SU-DHL-6 (cell line): ENCODE measurements around the gene LRRC43.

ENCODE experiments used
- H2AFZ ChIP-seq: fragments of 200-600 bp; sonication (generic); 2 replicates; pipeline ENCODE4 v1.6.1; 2014; ENCODE audit warnings: low read depth, mild to moderate bottlenecking, moderate library complexity, mixed read lengths, antibody characterized with exemption, low read length; ENCODE audit not compliant: severe bottlenecking
- H3F3A ChIP-seq: fragments of 200-600 bp; shearing (Covaris generic); 2 replicates; pipeline ENCODE4 v1.6.0; 2016; ENCODE audit warnings: antibody characterized with exemption, mild to moderate bottlenecking; ENCODE audit not compliant: insufficient read depth
- H3K27ac ChIP-seq: fragments of 200-600 bp; sonication (generic); 2 replicates; pipeline ENCODE4 v1.5.1; 2016; ENCODE audit warnings: low read depth, mild to moderate bottlenecking, low read length, moderate library complexity, mixed read lengths
- H3K27me3 ChIP-seq: fragments of 200-600 bp; sonication (generic), shearing (Covaris generic); 2 replicates; pipeline ENCODE4 v1.6.0; 2014; ENCODE audit warnings: mild to moderate bottlenecking, low read length
- H3K36me3 ChIP-seq: fragments of 200-600 bp; sonication (generic); 2 replicates; pipeline ENCODE4 v1.6.1; 2014; ENCODE audit warnings: mild to moderate bottlenecking, low read length, mixed read lengths
- H3K4me2 ChIP-seq: fragments of 300-600, 200-600 bp; shearing (Covaris generic), sonication (generic); 2 replicates; pipeline ENCODE4 v1.6.0; 2014; ENCODE audit warnings: low read length, low read depth, mild to moderate bottlenecking; ENCODE audit not compliant: poor library complexity, severe bottlenecking
- H3K4me3 ChIP-seq: fragments of 200-600 bp; sonication (generic); 2 replicates; pipeline ENCODE4 v1.5.1; 2014; ENCODE audit warnings: antibody characterized with exemption, low read length, mild to moderate bottlenecking, mixed read lengths; ENCODE audit not compliant: insufficient read depth, poor library complexity, severe bottlenecking
- H3K79me2 ChIP-seq: fragments of 200-600 bp; sonication (generic); 2 replicates; pipeline ENCODE4 v1.6.1; 2014; ENCODE audit warnings: mild to moderate bottlenecking, low read length, moderate library complexity; ENCODE audit not compliant: insufficient read depth
- H3K9ac ChIP-seq: fragments of 200-600 bp; sonication (generic); 2 replicates; pipeline ENCODE4 v1.7.0; 2014; ENCODE audit warnings: mild to moderate bottlenecking, low read length
- H3K9me2 ChIP-seq: fragments of 200-600 bp; sonication (generic); replicated peaks from 2 replicates; pipeline ENCODE4 v1.6.1; 2014; ENCODE audit warnings: low read length; ENCODE audit not compliant: insufficient read depth
- H3K9me3 ChIP-seq: fragments of 200-600 bp; sonication (generic); 2 replicates; pipeline ENCODE4 v1.6.1; 2014; ENCODE audit warnings: low read length, mixed read lengths; ENCODE audit not compliant: insufficient read depth
- H4K20me1 ChIP-seq: fragments of 200-600 bp; sonication (generic); 2 replicates; pipeline ENCODE4 v1.6.1; 2014; ENCODE audit warnings: low read depth, mild to moderate bottlenecking, antibody characterized with exemption, low read length, moderate library complexity, mixed read lengths
- EZH2phosphoT487 ChIP-seq: fragments of 200-600 bp; sonication (generic), shearing (Covaris generic); conservative IDR thresholded peaks from 2 replicates; pipeline ENCODE4 v1.6.1; 2018; ENCODE audit warnings: mild to moderate bottlenecking, antibody characterized with exemption, low read length, moderate library complexity, mixed read lengths
- TF ChIP-seq, protein P1 (sequence below): fragments of 200-600 bp; sonication (generic); IDR thresholded peaks from one replicate; pipeline ENCODE4 v1.5.1; 2017; ENCODE audit warnings: antibody characterized with exemption, mild to moderate bottlenecking, low read length, moderate library complexity; ENCODE audit not compliant: insufficient read depth, poor library complexity, severe bottlenecking

Gene LRRC43

DNA sequence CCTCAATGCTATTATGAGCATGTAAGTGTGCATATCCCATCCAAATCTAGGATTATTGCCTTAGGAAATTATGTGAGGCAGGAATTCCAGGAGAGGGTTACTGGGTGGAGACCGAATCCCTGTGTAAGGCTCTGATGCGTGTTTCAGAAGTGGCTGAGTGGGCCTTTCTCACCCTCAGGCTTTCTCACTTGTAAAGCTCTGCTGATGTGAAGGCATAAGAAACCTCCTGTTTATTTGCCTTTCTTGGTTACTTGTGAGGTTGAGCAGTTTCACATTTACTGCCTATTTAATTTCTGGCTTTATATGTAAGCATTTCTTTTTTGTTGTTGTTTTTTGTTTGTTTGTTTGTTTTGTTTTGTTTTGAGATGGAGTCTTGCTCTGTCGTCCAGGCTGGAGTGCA, 19.9 kb upstream of the LRRC43 start:
- Histone ChIP-seq H3K36me3 (no peaks in the 10 kb centered on the region), H3K27me3 (no peaks in the 10 kb centered on the region), H3K9me2 (no peaks in the 10 kb centered on the region), H3K4me2 (no peak overlapping the region), H3K9ac (no peak overlapping the region), H3F3A (no peaks in the 10 kb centered on the region), H3K4me3 (no peak overlapping the region), H3K9me3 (no peaks in the 10 kb centered on the region), H2AFZ (no peak overlapping the region), H3K79me2 (no peaks in the 10 kb centered on the region), H4K20me1 (no peaks in the 10 kb centered on the region), H3K27ac (no peak overlapping the region)
- TF ChIP-seq, protein P1, sequence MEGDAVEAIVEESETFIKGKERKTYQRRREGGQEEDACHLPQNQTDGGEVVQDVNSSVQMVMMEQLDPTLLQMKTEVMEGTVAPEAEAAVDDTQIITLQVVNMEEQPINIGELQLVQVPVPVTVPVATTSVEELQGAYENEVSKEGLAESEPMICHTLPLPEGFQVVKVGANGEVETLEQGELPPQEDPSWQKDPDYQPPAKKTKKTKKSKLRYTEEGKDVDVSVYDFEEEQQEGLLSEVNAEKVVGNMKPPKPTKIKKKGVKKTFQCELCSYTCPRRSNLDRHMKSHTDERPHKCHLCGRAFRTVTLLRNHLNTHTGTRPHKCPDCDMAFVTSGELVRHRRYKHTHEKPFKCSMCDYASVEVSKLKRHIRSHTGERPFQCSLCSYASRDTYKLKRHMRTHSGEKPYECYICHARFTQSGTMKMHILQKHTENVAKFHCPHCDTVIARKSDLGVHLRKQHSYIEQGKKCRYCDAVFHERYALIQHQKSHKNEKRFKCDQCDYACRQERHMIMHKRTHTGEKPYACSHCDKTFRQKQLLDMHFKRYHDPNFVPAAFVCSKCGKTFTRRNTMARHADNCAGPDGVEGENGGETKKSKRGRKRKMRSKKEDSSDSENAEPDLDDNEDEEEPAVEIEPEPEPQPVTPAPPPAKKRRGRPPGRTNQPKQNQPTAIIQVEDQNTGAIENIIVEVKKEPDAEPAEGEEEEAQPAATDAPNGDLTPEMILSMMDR = no peak
- TF ChIP-seq EZH2phosphoT487 = no peak

DNA sequence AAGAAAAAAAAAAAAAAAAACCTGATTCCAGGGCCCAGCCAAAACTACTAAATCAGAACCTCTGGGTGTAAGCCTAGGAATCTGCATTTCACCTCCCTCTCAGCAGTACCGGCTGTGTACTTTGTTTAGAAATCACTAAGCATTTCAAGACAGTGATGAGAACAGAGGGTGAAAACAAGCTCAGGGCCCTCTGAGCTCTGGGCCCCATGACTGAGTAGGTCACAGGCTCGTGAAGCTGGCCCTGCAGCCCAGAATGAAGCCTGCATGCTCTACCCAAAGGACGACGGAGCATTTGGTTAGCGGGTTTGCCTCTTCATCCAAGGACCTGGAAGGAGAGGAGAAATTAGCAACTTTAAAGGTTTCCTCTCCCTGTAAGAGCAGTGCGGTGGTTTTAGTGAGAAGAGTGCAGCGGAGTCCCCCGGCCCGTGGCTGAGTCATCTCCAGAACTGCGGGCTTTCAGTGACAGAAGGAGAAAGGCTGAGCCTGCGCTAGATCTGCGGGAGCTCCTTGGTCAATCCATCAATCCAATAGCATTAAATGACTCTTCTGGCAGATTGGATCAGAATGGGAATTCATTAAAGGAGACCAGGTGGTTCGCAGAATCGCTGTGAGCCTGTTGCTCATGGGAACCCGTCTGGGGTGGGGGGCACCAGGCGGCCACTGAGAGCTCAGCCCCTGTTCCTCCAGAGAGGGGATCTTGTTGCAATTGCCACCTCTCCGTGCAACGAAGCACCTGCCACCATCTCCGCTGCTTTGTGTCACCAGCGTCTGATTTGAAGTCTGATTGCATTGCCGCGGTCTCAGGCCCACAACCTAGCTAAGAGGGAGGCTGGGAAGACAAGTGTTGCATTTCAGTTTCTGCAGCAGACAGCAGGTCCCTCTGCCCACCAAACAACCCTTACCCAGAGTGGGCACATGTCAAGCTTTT, 16.2 kb upstream of the LRRC43 start:
- Histone ChIP-seq H3K9ac (no peak overlapping the region), H3K4me3 (no peak overlapping the region), H3K4me2 (no peak overlapping the region), H3K27me3 (no peaks in the 10 kb centered on the region), H3K27ac (no peak overlapping the region), H3F3A (no peaks in the 10 kb centered on the region), H4K20me1 (no peaks in the 10 kb centered on the region), H3K36me3 (no peaks in the 10 kb centered on the region), H3K9me2 (no peaks in the 10 kb centered on the region), H3K79me2 (no peaks in the 10 kb centered on the region), H2AFZ (no peak overlapping the region), H3K9me3 (no peaks in the 10 kb centered on the region)
- TF ChIP-seq EZH2phosphoT487 = no peak
- TF ChIP-seq, protein P1 = no peak

DNA sequence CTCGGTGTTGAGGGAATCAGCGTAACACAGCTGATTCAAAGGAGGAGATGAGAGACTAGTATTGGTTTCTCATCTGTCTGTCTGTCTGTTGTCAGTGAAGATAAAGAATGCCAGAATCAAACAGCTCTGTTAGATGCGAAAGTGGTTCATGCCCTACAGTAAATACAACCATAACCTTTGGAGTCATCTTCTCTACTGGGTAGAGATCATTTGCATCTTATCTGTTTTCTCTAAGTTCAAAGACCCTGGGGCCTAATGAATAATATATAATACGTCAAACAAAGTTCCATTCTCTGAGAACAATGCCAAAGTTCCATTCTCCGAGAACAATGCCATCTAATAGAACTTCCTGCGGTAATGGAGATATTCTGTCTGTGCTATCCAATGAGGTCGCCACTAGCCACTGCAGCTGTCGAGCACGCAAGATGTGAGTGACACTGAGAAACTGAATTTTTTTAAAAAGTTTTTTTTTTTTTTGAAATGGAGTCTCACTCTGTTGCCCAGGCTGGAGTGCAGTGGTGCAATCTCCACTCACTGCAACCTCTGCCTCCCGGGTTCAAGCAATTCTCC, 15.5 kb upstream of the LRRC43 start:
- H3K27me3 ChIP-seq = no peaks in the 10 kb centered on the region
- H2AFZ ChIP-seq = no peak overlapping the region
- no peak overlapping the region for H3K4me2 ChIP-seq
- no peaks in the 10 kb centered on the region for H3K9me3 ChIP-seq
- H3K9me2 ChIP-seq = no peaks in the 10 kb centered on the region
- no peaks in the 10 kb centered on the region for H4K20me1 ChIP-seq
- H3K79me2 ChIP-seq = no peaks in the 10 kb centered on the region
- no peaks in the 10 kb centered on the region for H3F3A ChIP-seq
- no peak for TF ChIP-seq EZH2phosphoT487
- TF ChIP-seq, protein P1 = no peak
- H3K4me3 ChIP-seq = no peak overlapping the region
- H3K27ac ChIP-seq = no peak overlapping the region
- no peaks in the 10 kb centered on the region for H3K36me3 ChIP-seq
- no peak overlapping the region for H3K9ac ChIP-seq
